Activated CD8-positive, alpha-beta T cell treated with anti-CD3 and anti-CD28 coated beads for 36 hours (primary cell): ENCODE data around the gene ARF4. TPM values are rescaled to one million over a fixed set of nuclear protein-coding genes. Genes with fewer than 3 reads are reported as not detected.

Experiments used
- ATAC-seq: fragments of 200-7000 bp; cut with Tn5 transposase; one replicate; pipeline ENCODE4 v1.10.0; 2021; ENCODE audit warnings: mild to moderate bottlenecking, moderate library complexity
- CTCF ChIA-PET: fragments of 350-600 bp; sonication (Branson Sonifier 250); formaldehyde crosslinking; loops from one replicate; lab custom pipeline; 2021; ENCODE audit warnings: antibody characterized with exemption; lab: Charles Lee
- POLR2A ChIA-PET: fragments of 350-600 bp; sonication (Branson Sonifier 250); formaldehyde crosslinking; loops from one replicate; lab custom pipeline; 2021; ENCODE audit warnings: antibody characterized with exemption; lab: Charles Lee
- DNase-seq: peaks from one replicate; pipeline ENCODE4 v3.0.0-alpha.2; 2020
- H3K27ac Mint-ChIP-seq: one replicate; pipeline ENCODE4 v1.8.0; 2021; ENCODE audit warnings: mild to moderate bottlenecking, mixed read lengths
- H3K27me3 Mint-ChIP-seq: one replicate; pipeline ENCODE4 v1.8.0; 2021; ENCODE audit warnings: mixed read lengths
- H3K36me3 Mint-ChIP-seq: one replicate; pipeline ENCODE4 v1.8.0; 2021; ENCODE audit warnings: low read depth, mixed read lengths
- H3K4me1 Mint-ChIP-seq: one replicate; pipeline ENCODE4 v1.8.0; 2021; ENCODE audit warnings: low read depth, mixed read lengths
- H3K4me3 Mint-ChIP-seq: one replicate; pipeline ENCODE4 v1.8.0; 2021; ENCODE audit warnings: mild to moderate bottlenecking, moderate library complexity, mixed read lengths
- H3K9me3 Mint-ChIP-seq: one replicate; pipeline ENCODE4 v1.8.0; 2021; ENCODE audit warnings: mixed read lengths
- CTCF ChIP-seq: fragments of 200-600 bp; IDR thresholded peaks from one replicate; pipeline ENCODE4 v1.8.0; 2022; ENCODE audit warnings: antibody characterized with exemption, mild to moderate bottlenecking
- intact Hi-C: fragments of 100-400 bp; cut with micrococcal nuclease; formaldehyde crosslinking; loops from one replicate; pipeline ENCODE4 v1.10.0; 2022
- total RNA-seq, 2 experiments: library from RNA; stranded (reverse); gene quantifications; one replicate each; pipeline ENCODE4 v1.2.3, GENCODE V29; 2021

The ARF4 gene
- total RNA-seq, 2 experiments from 2014 or later: 52.0 to 55.2 TPM

GRCh38 chr3:57546616-57547015 lies 50.5 kb downstream of the ARF4 start:
- Mint-ChIP-seq H3K4me3 (no peak overlapping the region), H3K9me3 (no peaks in the 10 kb centered on the region), H3K36me3 (no peaks in the 10 kb centered on the region), H3K4me1 (peaks cover 2% of the 10 kb centered on the region), H3K27ac (no peak overlapping the region), H3K27me3 (no peaks in the 10 kb centered on the region)
- DNase-seq (no peak), ATAC-seq (no peak)
- ChIA-PET POLR2A (no interaction called here), CTCF (no interaction called here)
- intact Hi-C loops: no loop called here
- TF ChIP-seq CTCF: no peak

- Mint-ChIP-seq H3K9me3 (no peaks in the 10 kb centered on the region), H3K4me3 (no peak overlapping the region), H3K27me3 (no peaks in the 10 kb centered on the region), H3K4me1 (peaks cover 2% of the 10 kb centered on the region), H3K36me3 (no peaks in the 10 kb centered on the region), H3K27ac (no peak overlapping the region)
- CTCF ChIA-PET: no interaction called here
- intact Hi-C loops: no loop called here
- DNase-seq: no peak
- ATAC-seq: no peak
- POLR2A ChIA-PET: interaction anchor here (1.0 kb wide), 1 partner anchor 10 kb away, joined by 5 read pairs; the partner anchor contains the start of gene PDE12
- TF ChIP-seq CTCF: no peak
Measured at GRCh38 chr3:57545636-57546268, 51.4 kb downstream of the ARF4 start.

- no peak for ATAC-seq
- no peak for TF ChIP-seq CTCF
- intact Hi-C loops: no loop called here
- H3K27ac Mint-ChIP-seq: no peak within 1 kb of the TSS
- ChIA-PET POLR2A (interaction anchor here (0.6 kb wide), 1 partner anchor 326 kb away, joined by 3 read pairs; no protein-coding TSS in a partner anchor), CTCF (interaction anchor here (1.4 kb wide), 1 partner anchor 147 kb away, joined by 7 read pairs; no protein-coding TSS in a partner anchor)
- no peak within 1 kb of the TSS for H3K4me3 Mint-ChIP-seq
- H3K36me3 Mint-ChIP-seq: no peaks in the 10 kb centered on the region
- H3K4me1 Mint-ChIP-seq: peaks cover 2% of the 10 kb centered on the region
- no peaks in the 10 kb centered on the region for H3K27me3 Mint-ChIP-seq
- DNase-seq: peak; percentile 50
- H3K9me3 Mint-ChIP-seq: no peaks in the 10 kb centered on the region
Measured at GRCh38 chr3:57544181-57545125, 52.7 kb downstream of the ARF4 start, which contains the start of gene DNAH12. TSS of gene DNAH12 (minus strand) at chr3:57544344. CDS start at chr3:57542870, 1,474 bp downstream.

GRCh38 chr3:57538465-57538864 lies 58.7 kb downstream of the ARF4 start:
- ATAC-seq (no peak), DNase-seq (no peak)
- POLR2A ChIA-PET: no interaction called here
- intact Hi-C loops: no loop called here
- no peaks in the 10 kb centered on the region for H3K36me3 Mint-ChIP-seq
- H3K27me3 Mint-ChIP-seq: no peaks in the 10 kb centered on the region
- no peaks in the 10 kb centered on the region for H3K4me1 Mint-ChIP-seq
- H3K27ac Mint-ChIP-seq: no peak overlapping the region
- TF ChIP-seq CTCF: no peak
- H3K9me3 Mint-ChIP-seq: peaks cover 2% of the 10 kb centered on the region
- CTCF ChIA-PET: interaction anchor here (0.7 to 1.8 kb wide), 2 partner anchors 9 to 141 kb away, joined by 3 to 6 read pairs; no protein-coding TSS in a partner anchor
- no peak overlapping the region for H3K4me3 Mint-ChIP-seq
